Neuron (in vitro differentiated cells): ENCODE data around the gene ZNF544.

Experiments used
- H2AFZ ChIP-seq: one replicate; pipeline ENCODE4 v1.6.1; 2013; ENCODE audit warnings: low read depth, mild to moderate bottlenecking, inconsistent platforms, low read length, moderate library complexity
- H3K27me3 ChIP-seq: one replicate; pipeline ENCODE4 v1.6.1; 2013; ENCODE audit warnings: low read length; ENCODE audit not compliant: insufficient read depth
- H3K36me3 ChIP-seq: one replicate; pipeline ENCODE4 v1.6.1; 2013; ENCODE audit warnings: low read length; ENCODE audit not compliant: insufficient read depth
- H3K4me1 ChIP-seq: one replicate; pipeline ENCODE4 v1.6.1; 2013; ENCODE audit warnings: low read length; ENCODE audit not compliant: insufficient read depth
- H3K4me3 ChIP-seq: 2 replicates; pipeline ENCODE4 v1.5.1; 2013; ENCODE audit warnings: mild to moderate bottlenecking, low read length, moderate library complexity
- H3K9me3 ChIP-seq: one replicate; pipeline ENCODE4 v1.6.1; 2013; ENCODE audit warnings: low read length

ZNF544 gene

DNA sequence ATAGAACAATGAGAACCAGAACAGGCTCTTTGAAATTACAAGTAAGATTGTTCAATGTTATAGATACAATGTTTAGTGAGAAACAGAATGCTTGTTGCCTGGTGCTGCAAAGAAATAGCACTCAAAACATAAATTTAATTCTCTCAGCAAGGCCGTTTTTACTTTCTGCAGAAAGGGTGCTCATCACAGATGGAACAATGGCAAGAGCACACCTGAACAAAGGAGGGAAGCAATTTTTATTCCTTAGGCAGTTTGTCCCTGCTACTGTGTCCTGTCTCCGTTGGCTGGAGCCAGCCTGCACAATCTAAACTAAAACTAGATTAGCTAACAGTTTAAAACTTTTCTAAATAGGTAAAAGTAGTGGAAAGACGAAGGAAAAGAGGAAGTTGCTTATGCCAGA, 39.6 kb downstream of the ZNF544 start:
- no peaks in the 10 kb centered on the region for H3K4me1 ChIP-seq
- no peak overlapping the region for H2AFZ ChIP-seq
- peaks cover 60% of the 10 kb centered on the region for H3K9me3 ChIP-seq
- H3K4me3 ChIP-seq = no peak overlapping the region
- no peaks in the 10 kb centered on the region for H3K27me3 ChIP-seq
- peaks cover 24% of the 10 kb centered on the region for H3K36me3 ChIP-seq

DNA sequence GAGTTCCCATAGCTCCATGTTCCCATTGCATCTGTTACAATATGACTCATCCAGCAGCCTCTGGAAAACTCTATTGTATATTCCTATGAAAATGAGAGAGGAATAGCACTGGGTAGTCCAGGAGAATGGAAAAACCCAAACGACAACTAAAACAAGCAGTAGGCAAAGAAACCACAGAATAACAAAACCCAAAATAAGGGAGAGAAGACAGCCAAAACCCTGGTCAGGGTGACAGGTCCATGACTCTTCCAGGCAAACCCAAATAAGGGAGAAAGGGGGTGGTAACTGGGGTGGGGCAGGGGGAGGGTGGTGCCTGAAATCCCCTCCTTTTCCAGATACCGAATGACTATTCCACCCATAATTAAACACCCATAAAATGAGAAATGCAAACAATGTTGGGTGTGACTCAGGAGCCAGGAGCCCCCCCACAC, 46.1 kb downstream of the ZNF544 start:
- H3K36me3 ChIP-seq = peaks cover 39% of the 10 kb centered on the region
- peaks cover 4% of the 10 kb centered on the region for H3K4me1 ChIP-seq
- H2AFZ ChIP-seq = no peak overlapping the region
- H3K27me3 ChIP-seq = no peaks in the 10 kb centered on the region
- H3K9me3 ChIP-seq = peaks cover 50% of the 10 kb centered on the region
- H3K4me3 ChIP-seq = no peak overlapping the region

DNA sequence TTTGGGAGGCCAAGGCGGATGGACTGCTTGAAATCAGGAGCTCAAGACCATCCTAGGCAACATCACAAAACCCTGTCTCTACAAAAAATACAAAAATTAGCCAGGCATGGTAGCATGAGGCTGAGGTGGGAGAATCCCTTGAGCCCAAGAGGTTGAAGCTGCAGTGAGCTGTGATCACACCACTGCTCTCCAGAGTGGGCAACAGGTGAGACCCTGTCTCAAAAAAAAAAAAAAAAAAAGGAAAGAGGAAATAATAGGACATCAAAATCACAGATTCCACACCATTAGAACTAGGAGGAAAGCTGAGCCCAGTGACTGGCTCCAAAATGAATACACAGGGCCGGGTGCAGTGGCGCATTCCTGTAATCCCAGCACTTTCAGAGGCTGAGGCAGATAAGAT, 46.9 kb downstream of the ZNF544 start:
- Histone ChIP-seq H3K9me3 (peaks cover 52% of the 10 kb centered on the region), H3K4me3 (no peak overlapping the region), H2AFZ (no peak overlapping the region), H3K27me3 (no peaks in the 10 kb centered on the region), H3K36me3 (peaks cover 45% of the 10 kb centered on the region), H3K4me1 (peaks cover 9% of the 10 kb centered on the region)

DNA sequence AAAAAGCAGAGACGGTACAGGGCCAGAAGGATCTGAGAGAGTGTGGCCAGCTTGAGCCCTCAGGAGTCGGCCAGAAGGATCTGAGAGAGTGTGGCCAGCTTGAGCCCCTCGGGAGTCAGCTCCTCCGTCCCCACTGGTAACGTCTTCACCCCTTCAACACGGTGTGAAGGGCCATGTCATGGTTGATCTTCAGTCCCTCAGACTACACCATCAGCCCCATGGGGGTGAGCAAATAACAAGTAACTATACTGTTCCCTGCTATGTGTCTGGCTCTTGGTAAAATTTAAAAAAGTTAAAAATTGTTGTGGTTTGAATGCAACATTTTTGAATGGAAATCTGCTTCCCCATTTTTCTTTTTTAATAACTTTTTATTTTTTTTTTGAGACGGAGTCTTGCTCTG, 48.5 kb downstream of the ZNF544 start:
- Histone ChIP-seq H2AFZ (no peak overlapping the region), H3K9me3 (peaks cover 51% of the 10 kb centered on the region), H3K4me1 (peaks cover 9% of the 10 kb centered on the region), H3K4me3 (no peak overlapping the region), H3K27me3 (no peaks in the 10 kb centered on the region), H3K36me3 (peaks cover 49% of the 10 kb centered on the region)

DNA sequence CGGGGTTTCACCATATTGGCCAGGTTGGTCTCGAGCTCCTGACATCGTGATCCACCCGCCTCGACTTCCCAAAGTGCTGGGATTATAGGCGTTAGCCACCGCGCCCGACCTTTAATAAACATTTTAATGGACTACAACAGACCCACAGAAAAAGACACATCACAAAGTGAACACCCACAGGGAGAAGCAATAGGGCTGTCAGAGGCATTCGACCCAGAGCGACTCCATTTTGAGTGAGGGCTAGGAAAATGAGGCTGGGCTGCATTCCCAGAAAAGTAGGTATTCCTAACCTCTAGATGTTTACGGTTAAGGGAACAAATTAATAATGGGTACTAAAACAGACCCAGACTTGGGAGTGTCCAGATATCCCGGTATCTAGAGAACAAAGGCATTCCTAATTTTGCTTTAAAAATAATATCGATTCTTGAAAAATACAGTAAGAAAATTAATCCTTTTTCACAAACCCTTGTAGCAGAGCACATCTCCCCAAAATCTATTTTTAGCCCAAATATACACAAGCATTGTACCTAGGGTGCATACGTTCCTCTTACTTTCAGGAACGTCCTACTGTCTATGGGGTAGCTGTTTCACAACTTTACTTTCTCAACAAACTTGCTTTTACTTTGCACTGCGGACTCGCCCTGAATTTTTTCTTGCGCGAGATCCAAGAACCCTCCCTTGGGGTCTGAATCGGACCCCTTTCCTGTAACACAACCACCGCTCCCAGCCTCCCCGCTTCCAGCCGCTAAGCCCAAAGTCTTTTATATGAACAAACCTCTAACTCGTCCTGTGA, 49.2 kb downstream of the ZNF544 start:
- H3K4me3 ChIP-seq = peak overlapping the region; percentile 73
- H3K27me3 ChIP-seq = no peaks in the 10 kb centered on the region
- H3K9me3 ChIP-seq = peaks cover 48% of the 10 kb centered on the region
- H3K36me3 ChIP-seq = peaks cover 52% of the 10 kb centered on the region
- peaks cover 9% of the 10 kb centered on the region for H3K4me1 ChIP-seq
- peak overlapping the region; percentile 74 for H2AFZ ChIP-seq

DNA sequence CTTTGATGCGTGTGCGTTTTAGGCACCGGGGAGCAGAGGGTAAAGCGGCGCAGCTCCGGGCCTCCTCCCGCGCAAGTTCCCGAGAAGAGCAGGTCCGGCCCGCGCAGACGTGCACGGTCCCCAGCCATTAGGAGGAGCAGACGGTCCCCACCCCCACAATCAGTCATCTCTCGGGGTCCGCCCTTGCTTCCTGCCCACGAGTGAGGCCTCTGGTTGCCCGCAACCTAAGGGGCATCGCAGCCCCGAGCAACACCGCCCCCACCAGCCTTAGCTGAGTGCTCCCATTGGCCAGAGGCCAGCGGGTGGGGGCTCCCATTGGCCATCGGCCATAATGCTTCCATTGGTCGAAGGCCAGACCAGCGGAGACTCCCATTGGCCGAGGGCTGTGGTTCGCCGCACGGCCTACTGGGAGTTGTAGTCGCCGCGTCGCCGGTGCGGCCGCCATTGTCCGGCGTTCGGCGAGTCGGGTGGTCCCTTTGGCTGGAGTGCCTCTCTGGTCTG, 49.9 kb downstream of the ZNF544 start, which contains the start of gene ZNF8:
Gene ZNF8 (plus strand): TSS at position 415 of the 501 bp plus-strand sequence. CDS start 127 bp downstream, outside the sequence.
- Histone ChIP-seq H3K4me1 (peaks cover 9% of the 10 kb centered on the region), H3K9me3 (peaks cover 51% of the 10 kb centered on the region), H3K36me3 (peaks cover 56% of the 10 kb centered on the region), H2AFZ (peak within 1 kb of the TSS; percentile 74), H3K4me3 (peak within 1 kb of the TSS; percentile 73), H3K27me3 (no peaks in the 10 kb centered on the region)

DNA sequence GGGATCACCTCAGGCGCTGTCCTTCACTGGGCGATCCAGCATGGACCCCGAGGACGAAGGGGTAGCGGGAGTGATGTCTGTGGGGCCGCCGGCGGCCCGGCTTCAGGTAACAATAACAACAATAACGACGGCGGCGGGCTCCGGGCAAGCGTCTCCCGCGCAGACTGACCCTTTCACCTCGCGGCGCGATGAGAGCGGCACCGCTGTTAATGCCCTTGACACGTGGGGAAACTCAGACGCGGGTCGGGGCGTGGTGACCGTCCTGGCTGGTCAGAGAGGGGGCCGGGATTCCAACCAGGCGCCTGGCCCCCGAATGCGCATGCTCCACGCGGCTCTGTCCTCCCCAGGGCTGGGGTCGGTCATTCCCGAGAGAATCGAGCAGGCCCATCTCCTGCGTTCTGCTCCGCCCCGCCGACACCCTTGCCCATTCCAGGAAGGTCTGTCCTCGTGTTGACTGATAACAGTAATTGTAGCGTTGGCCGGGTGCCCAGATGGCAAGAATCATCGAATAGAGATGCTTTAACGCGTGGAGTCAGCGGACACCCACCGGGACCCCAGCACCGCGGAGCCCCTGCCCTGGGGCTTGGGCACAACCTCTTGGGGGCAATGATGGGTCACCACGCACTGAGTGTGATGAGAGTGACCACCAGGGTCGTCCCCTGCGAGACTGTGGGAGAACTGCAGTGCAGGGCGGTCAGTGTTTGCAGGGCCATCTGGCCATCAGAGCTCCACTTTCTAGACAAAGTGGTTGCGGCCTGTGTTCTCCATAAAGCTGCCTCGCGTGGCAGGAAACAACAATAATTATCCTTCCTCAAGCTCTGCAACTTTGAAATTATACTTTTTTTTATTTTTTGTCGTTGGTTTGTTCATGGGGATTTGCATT, 50.6 kb downstream of the ZNF544 start:
- Histone ChIP-seq H3K4me1 (peaks cover 9% of the 10 kb centered on the region), H3K27me3 (no peaks in the 10 kb centered on the region), H3K4me3 (peak overlapping the region; percentile 73), H2AFZ (no peak overlapping the region), H3K36me3 (peaks cover 54% of the 10 kb centered on the region), H3K9me3 (peaks cover 51% of the 10 kb centered on the region)

DNA sequence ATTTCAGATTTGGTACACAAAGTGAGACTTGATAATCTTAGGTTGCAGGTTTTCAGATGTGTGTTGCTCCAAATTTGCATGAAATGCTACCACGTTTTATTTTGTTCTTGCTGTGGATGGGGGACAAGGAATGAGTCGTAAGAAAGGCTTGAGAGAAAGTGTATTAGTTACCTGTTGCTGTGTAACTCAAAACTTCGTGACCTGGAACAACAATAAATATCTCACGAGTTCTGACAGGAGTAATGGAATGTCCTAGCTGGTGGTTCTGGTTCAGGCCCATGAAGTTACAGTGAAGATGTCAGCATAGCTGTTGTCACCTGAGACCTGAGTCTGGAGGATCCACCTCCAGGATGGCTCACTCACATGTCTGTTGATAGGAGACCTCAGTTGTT, 51.2 kb downstream of the ZNF544 start:
- peak overlapping the region; percentile 73 for H3K4me3 ChIP-seq
- H3K9me3 ChIP-seq = peaks cover 52% of the 10 kb centered on the region
- no peak overlapping the region for H2AFZ ChIP-seq
- no peaks in the 10 kb centered on the region for H3K27me3 ChIP-seq
- peaks cover 9% of the 10 kb centered on the region for H3K4me1 ChIP-seq
- H3K36me3 ChIP-seq = peaks cover 53% of the 10 kb centered on the region

DNA sequence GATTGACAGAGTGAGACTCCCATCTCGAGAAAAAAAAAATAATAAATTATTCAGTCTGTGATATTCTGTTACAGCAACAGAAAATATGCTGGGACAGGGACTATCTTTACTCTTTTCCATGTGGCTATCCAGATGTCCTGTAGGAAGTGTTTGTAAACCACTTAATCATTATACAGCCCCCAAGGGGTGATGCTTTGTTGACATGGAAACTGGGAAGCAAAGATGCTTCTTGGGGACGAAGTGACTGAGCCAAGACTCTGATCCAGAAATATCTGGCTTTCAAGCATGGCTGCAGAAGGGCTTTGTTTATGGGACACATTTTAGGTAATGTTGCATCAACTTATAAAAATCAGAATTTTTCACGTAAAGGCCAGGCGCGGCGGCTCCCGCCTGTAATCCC, 55.5 kb downstream of the ZNF544 start:
- peaks cover 74% of the 10 kb centered on the region for H3K9me3 ChIP-seq
- no peak overlapping the region for H2AFZ ChIP-seq
- H3K27me3 ChIP-seq = no peaks in the 10 kb centered on the region
- peaks cover 78% of the 10 kb centered on the region for H3K36me3 ChIP-seq
- H3K4me3 ChIP-seq = no peak overlapping the region
- peaks cover 9% of the 10 kb centered on the region for H3K4me1 ChIP-seq

DNA sequence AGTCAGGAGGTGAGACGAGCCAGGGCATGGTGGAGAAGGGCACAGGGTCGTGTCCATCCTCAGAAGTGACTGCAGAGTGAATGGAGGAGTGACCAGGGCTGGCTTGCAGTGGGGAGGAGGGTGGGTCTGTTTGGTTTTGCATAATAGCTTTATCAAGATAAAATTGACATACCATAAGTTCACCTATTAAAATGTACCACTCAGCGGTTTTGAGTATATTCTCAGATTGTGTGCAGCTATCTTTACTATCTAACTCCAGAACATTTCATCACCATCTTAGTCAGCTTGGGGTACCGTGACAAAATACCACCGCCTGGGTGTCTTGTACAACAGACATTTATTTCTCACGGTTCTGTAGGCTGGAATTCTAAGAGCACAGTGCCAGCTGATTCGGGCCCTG, 63.2 kb downstream of the ZNF544 start:
- H3K4me3 ChIP-seq = no peak overlapping the region
- H3K36me3 ChIP-seq = peaks cover 93% of the 10 kb centered on the region
- no peaks in the 10 kb centered on the region for H3K27me3 ChIP-seq
- no peak overlapping the region for H2AFZ ChIP-seq
- no peaks in the 10 kb centered on the region for H3K4me1 ChIP-seq
- peaks cover 88% of the 10 kb centered on the region for H3K9me3 ChIP-seq

DNA sequence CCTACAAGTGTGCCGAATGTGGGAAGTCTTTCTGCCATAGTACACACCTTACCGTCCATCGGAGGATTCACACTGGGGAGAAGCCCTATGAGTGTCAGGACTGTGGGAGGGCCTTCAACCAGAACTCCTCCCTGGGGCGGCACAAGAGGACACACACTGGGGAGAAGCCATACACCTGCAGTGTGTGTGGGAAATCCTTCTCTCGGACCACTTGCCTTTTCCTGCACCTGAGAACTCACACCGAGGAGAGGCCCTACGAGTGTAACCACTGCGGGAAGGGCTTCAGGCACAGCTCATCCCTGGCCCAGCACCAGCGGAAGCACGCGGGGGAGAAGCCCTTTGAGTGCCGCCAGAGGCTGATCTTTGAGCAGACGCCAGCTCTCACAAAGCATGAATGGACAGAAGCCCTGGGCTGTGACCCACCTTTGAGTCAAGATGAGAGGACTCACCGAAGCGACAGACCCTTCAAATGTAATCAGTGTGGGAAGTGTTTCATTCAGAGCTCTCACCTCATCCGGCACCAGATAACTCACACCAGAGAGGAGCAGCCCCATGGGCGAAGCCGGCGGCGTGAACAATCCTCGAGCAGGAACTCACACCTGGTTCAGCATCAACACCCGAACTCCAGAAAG, 66.1 kb downstream of the ZNF544 start:
- no peak overlapping the region for H3K4me3 ChIP-seq
- no peaks in the 10 kb centered on the region for H3K27me3 ChIP-seq
- H3K4me1 ChIP-seq = no peaks in the 10 kb centered on the region
- no peak overlapping the region for H2AFZ ChIP-seq
- peaks cover 89% of the 10 kb centered on the region for H3K36me3 ChIP-seq
- H3K9me3 ChIP-seq = peaks cover 75% of the 10 kb centered on the region

DNA sequence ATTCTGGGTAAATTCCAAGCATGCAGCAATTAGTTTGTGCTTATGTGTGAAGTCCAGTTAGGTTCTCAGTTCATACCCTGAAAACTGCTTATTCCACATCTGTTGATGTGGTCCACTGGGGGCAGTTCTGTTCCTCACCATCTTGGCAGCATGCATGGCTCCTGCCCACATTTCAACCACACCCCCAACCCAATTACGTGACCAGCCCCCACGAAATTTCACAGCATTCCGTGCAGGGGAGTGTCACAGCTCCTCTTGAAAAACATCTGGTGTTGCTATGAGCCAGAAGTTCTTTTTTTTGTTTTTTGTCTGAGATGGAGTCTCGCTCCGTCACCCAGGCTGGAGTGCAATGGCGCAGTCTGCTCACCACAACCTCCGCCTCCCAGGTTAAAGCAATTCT, 67.4 kb downstream of the ZNF544 start:
- Histone ChIP-seq H3K36me3 (peaks cover 92% of the 10 kb centered on the region), H3K9me3 (peaks cover 79% of the 10 kb centered on the region), H2AFZ (no peak overlapping the region), H3K4me1 (no peaks in the 10 kb centered on the region), H3K4me3 (no peak overlapping the region), H3K27me3 (no peaks in the 10 kb centered on the region)

DNA sequence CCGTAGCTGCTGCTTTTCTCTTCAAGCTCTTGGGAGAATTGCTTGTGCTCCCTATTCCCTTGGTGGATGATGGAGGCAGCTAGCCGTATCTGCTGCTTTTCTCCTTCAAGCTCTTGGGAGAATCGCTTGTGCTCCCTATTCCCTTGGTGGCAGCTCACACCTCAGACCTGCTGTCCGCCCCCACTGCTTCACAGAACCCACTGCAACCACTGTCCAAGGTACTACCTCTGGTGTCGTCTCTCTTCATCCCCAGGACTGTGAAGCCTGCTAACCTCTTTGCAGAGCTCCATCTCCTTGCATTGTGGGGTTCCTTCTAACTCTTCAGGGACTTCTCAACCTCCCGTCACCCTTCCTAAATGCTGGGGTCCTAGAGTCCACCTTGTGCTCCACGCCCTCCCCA, 71.9 kb downstream of the ZNF544 start:
- H3K27me3 ChIP-seq = no peaks in the 10 kb centered on the region
- peaks cover 3% of the 10 kb centered on the region for H3K4me1 ChIP-seq
- peaks cover 60% of the 10 kb centered on the region for H3K36me3 ChIP-seq
- H2AFZ ChIP-seq = no peak overlapping the region
- H3K9me3 ChIP-seq = peaks cover 38% of the 10 kb centered on the region
- no peak overlapping the region for H3K4me3 ChIP-seq
